Activated CD4-positive, CD25-positive, alpha-beta regulatory T cell treated with anti-CD3 and anti-CD28 coated beads, Interleukin-2, amount 50 U/mL, for 16 hours (primary cell): Measurements from ENCODE around the gene DBH.

Experiments used
- DNase-seq: peaks from one replicate; pipeline ENCODE4 v3.0.0-alpha.2; 2020; ENCODE audit warnings: low read depth, low spot score

Gene DBH

GRCh38 chr9:133604214-133604613, 31.9 kb upstream of the DBH start:
- no peak for DNase-seq

DNA sequence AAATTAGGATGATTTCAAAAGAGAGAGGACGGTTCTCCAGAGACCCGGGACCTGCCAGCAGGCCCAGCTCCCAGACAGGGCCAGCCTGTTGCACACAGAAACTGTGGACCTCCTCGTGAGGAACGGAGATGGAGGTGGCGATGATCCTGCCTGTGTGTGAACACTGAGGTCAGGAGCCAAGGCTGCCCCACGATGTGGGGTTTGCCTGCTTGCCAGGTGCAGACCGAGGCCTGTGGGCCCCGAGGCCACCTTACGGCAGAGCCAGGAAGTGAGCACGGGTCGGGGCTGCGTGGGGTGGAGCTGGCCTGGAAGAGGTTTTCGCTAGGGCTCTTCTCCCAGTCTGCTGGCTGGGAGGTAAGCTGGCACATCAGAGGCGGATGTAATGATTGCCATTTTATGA, 31.3 kb upstream of the DBH start:
- DNase-seq = no peak

DNA sequence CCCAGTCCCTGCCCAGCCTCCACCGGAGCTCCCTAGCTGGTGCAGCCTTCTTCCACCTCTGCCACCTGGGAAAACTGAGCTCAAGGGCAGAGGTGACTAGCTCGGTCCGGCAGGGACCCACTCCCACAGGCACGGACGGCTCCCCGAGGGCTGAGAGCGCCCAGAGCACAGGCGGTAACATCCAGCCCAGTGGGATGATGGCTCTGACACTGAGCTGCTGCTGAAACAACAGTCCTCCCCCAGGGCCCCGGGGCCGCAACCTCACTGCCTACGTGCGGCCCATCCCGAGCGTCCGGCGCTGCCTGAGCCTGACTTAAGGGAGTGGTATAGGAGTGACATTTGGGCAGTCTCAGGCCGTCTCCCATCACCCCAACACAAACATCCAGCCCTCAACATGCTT, 30.7 kb upstream of the DBH start:
- no peak for DNase-seq

DNA sequence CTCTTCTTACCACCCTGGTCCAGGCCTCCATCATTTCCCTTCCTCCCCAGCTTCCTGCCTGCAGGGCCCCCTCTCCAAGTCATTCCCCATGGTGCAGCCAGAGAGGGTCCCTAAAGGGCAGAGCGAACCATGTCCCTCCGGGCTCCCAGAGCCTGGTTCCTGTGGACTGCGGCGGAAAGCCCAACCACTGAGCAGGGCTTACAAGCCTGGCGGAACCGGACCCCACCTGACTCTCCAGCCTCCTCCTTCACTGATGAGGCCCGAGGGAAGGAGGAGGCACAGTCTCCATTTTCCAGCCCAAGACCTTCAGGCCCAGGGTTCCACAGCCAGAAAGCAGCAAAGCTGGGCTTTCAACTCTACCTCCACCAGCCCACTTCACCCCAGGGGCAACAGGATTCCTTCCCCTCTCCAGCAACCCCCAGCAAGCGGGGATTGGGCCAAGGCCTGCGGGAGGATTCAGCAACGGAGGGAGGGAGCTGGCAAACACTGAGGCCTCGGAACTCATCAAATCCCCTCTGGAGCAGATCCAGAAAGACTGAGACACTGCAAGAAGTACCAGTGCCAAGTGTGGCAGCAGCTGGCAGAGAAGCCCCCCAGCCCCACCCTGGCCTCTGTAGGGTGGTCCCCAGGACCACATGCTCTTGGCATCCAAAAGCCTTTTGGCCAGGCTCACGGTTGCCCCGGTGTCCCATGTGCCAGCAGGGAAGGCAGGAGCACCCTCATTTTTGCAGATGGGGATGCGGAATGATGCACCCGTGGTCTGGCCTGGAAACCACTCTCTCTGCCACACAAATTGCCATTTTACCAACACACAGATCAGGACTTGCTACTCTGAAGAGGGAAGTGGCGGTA, 30.1 kb upstream of the DBH start:
- no peak for DNase-seq

DNA sequence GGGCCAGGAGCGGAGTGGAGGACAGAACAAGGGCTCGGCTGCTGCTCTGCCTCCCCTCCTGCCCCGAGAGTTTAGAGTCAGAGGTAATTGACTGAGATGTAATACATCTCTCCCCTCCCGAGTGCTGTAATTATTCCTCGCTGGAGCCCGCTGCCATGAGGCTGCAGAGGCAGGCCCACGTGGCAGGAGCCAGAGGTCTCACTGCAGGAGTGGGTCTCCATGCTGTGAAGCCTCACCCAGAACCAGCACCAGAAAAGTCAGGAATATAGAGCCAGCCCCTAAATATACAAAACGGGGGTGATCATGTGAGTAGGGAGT, 29.5 kb upstream of the DBH start:
- no peak for DNase-seq

- DNase-seq = no peak
Measured at GRCh38 chr9:133607381-133607780, 28.8 kb upstream of the DBH start.

GRCh38 chr9:133607976-133608375, 28.2 kb upstream of the DBH start:
- no peak for DNase-seq

DNA sequence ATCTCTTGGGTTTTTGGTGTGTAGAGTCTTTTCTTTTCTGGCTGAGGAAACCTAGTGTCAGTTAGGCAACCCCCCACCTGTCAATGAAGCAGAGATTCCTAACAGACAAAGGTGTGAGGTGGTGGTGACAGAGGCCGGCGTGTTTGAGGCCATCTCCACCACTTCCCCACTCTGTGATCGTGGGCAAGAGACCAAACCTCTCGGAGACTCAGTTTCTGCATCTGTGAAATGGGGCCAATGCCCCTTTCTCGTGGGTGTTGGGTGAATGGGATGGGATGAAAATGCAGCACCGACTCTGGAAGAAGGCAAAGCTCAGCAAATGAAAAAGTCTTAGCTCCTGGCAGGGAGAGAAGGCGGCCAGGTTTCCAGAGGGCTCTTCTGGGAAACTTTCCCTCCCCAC, 27.8 kb upstream of the DBH start:
- no peak for DNase-seq

DNA sequence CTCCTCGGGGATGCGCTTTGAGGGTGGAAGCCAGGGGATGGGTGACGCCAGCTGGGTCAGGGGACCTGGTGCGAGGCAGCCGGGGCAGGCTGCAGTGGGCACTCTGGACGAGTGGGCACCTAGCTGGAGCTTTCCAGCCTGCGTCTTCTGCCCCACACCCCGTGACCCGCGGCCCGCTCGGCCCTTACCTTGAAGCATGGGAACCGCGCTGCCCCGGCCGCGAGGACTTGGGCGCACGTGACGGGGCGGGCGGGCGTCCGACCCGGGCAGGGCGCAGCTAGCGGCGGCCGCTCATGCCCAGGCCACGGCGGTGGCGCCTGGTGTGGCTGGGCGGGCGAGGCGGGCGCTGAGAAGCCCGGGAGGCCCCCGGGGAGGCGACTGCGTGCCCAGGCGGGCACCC, 27.3 kb upstream of the DBH start:
- no peak for DNase-seq

- DNase-seq = no peak
Measured at GRCh38 chr9:133609311-133610098, 26.7 kb upstream of the DBH start, which contains the start of gene FAM163B. Gene FAM163B (minus strand): TSS chr9:133609389. CDS start chr9:133580223, 29,166 bp downstream.

DNA sequence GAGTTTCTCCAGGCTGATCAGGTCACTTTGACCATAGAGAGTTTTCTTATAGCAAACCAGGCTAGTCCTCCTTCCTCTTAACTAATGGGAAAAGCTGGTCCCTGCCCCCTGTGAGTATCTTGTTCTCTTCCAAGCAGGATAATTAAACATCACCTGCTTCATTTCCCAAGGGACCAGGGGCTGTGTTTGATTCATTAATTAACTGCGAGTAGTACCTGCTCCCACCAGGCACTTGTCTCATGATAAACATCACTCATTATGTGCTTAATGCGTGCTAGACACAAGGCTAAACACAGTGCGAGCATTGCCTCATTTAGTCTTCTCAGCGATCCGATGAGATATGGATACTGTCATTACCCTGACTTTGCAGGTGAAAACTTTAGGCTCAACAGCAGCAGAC, 25.3 kb upstream of the DBH start:
- DNase-seq = no peak

GRCh38 chr9:133612051-133612450, 24.1 kb upstream of the DBH start:
- no peak for DNase-seq

- DNase-seq = no peak
Measured at GRCh38 chr9:133612816-133613215, 23.3 kb upstream of the DBH start.

GRCh38 chr9:133613432-133613831, 22.7 kb upstream of the DBH start:
- no peak for DNase-seq

DNA sequence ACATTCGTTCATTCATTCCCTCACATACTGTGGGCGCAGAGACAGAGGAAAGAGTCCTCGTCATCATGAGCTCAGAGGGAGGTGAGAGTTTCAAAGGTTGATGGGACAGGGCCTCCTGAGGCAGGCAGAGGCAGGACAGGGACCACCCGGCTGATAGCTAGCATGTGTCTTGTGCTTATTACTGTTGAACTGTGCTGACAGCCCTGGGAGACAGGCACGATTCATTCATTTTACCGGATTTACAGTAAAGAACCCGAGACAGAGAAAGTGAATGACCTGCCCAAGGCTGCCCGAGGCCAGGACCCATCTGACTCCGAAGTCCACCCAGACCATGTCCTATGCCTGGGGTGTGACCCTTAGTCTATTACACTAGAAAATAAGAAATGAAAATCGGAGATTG, 22.1 kb upstream of the DBH start:
- no peak for DNase-seq

DNA sequence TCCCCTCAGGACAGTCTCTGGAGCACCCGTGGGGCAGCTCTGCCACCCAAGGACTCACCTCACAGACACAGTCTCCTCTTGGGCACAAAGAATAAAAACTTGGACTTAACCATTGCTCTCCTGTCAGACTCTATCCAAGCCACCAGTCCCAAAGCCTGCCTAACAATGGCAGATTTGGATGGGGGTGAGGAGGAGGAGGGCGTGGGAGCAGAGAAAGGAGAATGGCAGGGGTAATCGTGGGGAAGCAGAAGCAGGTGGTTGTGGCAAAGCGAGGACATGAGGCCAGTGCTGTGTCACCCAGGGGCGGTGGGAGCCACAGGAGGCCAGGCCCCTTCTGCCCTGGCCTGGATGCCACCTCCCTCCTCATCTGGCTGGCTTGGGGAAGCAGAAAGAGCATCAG, 21.5 kb upstream of the DBH start:
- no peak for DNase-seq

GRCh38 chr9:133615186-133615585, 21.0 kb upstream of the DBH start:
- no peak for DNase-seq

GRCh38 chr9:133615606-133616188, 20.5 kb upstream of the DBH start:
- no peak for DNase-seq

- DNase-seq = no peak
Measured at GRCh38 chr9:133616643-133617405, 19.3 kb upstream of the DBH start.

DNA sequence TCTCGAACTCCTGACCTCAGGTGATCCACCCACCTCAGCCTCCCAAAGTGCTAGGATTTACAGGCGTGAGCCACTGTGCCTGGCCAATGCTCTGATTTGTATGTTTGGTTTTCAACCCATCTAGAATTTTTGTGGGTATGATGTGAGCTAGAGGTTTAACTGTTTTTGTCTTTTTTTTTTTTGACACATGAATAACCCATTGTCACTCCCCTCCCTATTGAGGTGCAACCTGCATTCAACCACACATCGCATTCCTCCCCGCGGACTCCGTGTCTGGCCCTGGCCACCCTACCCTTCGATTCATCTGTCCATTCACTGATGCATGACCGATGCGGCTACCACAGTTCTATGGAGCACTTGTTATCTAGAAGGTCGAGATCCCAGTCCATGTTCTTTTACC, 17.4 kb upstream of the DBH start:
- no peak for DNase-seq

GRCh38 chr9:133619791-133620190, 16.4 kb upstream of the DBH start:
- no peak for DNase-seq

GRCh38 chr9:133621725-133622267, 14.4 kb upstream of the DBH start:
- no peak for DNase-seq
